ENCODE results near the gene PTPN7.

GRCh38 chr1:202162418-202163280 lies 2.2 kb upstream of the PTPN7 start:
- no peak for TF ChIP-seq CTCF (conservative IDR thresholded peaks at IDR 0.05; ENCODE audit: low read length)
- no peak for TF ChIP-seq EZH2phosphoT487 (IDR thresholded peaks at IDR 0.05; ENCODE audit: borderline replicate concordance)
